Activated CD4-positive, alpha-beta memory T cell treated with anti-CD3 and anti-CD28 coated beads, Interleukin-2, amount 10 ng/mL, durations not matched to agents 7 days and 5 days (primary cell): ENCODE measurements around the gene EPHA6. TPM values are rescaled to one million over a fixed set of nuclear protein-coding genes. Genes with fewer than 3 reads are reported as not detected.

ENCODE experiments used
- CTCF ChIA-PET: fragments of 350-600 bp; sonication (Branson Sonifier 250); formaldehyde crosslinking; loops from one replicate; lab custom pipeline; 2021; ENCODE audit warnings: antibody characterized with exemption, inconsistent platforms; lab: Charles Lee
- POLR2A ChIA-PET: fragments of 350-600 bp; sonication (Branson Sonifier 250); formaldehyde crosslinking; loops from one replicate; lab custom pipeline; 2021; ENCODE audit warnings: antibody characterized with exemption; lab: Charles Lee
- DNase-seq: peaks from one replicate; pipeline ENCODE4 v3.0.0-alpha.2; 2020
- H3K27ac Mint-ChIP-seq: one replicate; pipeline ENCODE4 v1.8.0; 2021; ENCODE audit warnings: mild to moderate bottlenecking, mixed read lengths
- H3K27me3 Mint-ChIP-seq: one replicate; pipeline ENCODE4 v1.8.0; 2021; ENCODE audit warnings: mixed read lengths
- H3K36me3 Mint-ChIP-seq: one replicate; pipeline ENCODE4 v1.8.0; 2021; ENCODE audit warnings: low read depth, mixed read lengths
- H3K4me1 Mint-ChIP-seq: one replicate; pipeline ENCODE4 v1.8.0; 2021; ENCODE audit warnings: mixed read lengths
- H3K4me3 Mint-ChIP-seq: one replicate; pipeline ENCODE4 v1.8.0; 2021; ENCODE audit warnings: mild to moderate bottlenecking, mixed read lengths
- H3K9me3 Mint-ChIP-seq: one replicate; pipeline ENCODE4 v1.8.0; 2021; ENCODE audit warnings: mixed read lengths
- total RNA-seq, 2 experiments: library from RNA; stranded (reverse); gene quantifications; one replicate each; pipeline ENCODE4 v1.2.3, GENCODE V29; 2021

The EPHA6 gene
- total RNA-seq, 2 experiments from 2014 or later, result not detected

GRCh38 chr3:97306226-97306625, 491.8 kb downstream of the EPHA6 start:
- no peak for DNase-seq
- no peaks in the 10 kb centered on the region for H3K4me1 Mint-ChIP-seq
- ChIA-PET CTCF (no interaction called here), POLR2A (no interaction called here)
- H3K9me3 Mint-ChIP-seq, result no peaks in the 10 kb centered on the region
- no peak overlapping the region for H3K4me3 Mint-ChIP-seq
- H3K36me3 Mint-ChIP-seq, result no peaks in the 10 kb centered on the region
- no peak overlapping the region for H3K27ac Mint-ChIP-seq
- H3K27me3 Mint-ChIP-seq, result no peaks in the 10 kb centered on the region

DNA sequence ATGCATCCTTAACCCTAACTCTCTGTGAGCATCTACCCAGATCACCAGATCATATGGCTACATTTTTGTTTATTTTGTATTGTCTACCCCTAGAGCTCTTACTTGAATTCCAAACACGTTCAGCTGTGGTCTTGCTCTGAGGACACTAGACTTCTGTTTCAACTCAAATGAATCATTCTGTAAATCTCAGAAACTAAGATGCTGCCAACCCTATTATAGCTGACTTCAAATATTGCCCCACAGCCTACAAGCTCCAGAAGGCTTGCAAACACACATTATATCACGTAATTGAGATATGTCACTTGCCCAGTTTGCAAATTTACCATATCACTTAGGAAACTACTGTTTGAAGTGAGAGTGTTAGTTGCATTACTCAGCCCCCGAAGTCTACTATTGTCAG, 524.0 kb downstream of the EPHA6 start:
- ChIA-PET CTCF (no interaction called here), POLR2A (no interaction called here)
- Mint-ChIP-seq H3K4me3 (no peak overlapping the region), H3K9me3 (peaks cover 2% of the 10 kb centered on the region), H3K27me3 (no peaks in the 10 kb centered on the region), H3K4me1 (no peaks in the 10 kb centered on the region), H3K36me3 (no peaks in the 10 kb centered on the region), H3K27ac (no peak overlapping the region)
- DNase-seq, result no peak

GRCh38 chr3:97340940-97341339, 526.5 kb downstream of the EPHA6 start:
- Mint-ChIP-seq H3K4me1 (no peaks in the 10 kb centered on the region), H3K4me3 (no peak overlapping the region), H3K36me3 (no peaks in the 10 kb centered on the region), H3K27me3 (no peaks in the 10 kb centered on the region), H3K27ac (no peak overlapping the region), H3K9me3 (peaks cover 2% of the 10 kb centered on the region)
- CTCF ChIA-PET, result no interaction called here
- DNase-seq, result no peak
- POLR2A ChIA-PET, result no interaction called here

DNA sequence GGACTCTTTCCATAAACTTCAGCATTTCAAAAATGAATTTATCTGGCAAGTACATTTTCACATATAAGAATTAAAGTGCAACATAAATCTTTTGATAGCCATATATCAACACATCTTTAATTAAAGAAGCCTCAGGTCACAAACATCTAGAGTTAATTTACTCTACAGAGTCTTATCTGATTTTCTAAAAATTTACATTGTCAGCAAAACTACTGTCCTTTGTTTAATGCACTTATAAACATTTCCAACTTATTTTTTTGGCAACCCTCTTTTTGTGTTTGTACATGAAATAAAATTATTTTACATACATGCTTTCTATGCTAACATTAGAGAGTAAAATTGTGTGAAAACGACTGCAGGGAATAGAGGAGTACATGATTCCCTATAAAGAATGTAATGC, 533.4 kb downstream of the EPHA6 start:
- Mint-ChIP-seq H3K36me3 (no peaks in the 10 kb centered on the region), H3K9me3 (peaks cover 2% of the 10 kb centered on the region), H3K27ac (no peak overlapping the region), H3K4me3 (no peak overlapping the region), H3K4me1 (no peaks in the 10 kb centered on the region), H3K27me3 (no peaks in the 10 kb centered on the region)
- POLR2A ChIA-PET, result no interaction called here
- DNase-seq, result no peak
- CTCF ChIA-PET, result no interaction called here

- CTCF ChIA-PET, result no interaction called here
- no peaks in the 10 kb centered on the region for H3K4me1 Mint-ChIP-seq
- H3K27me3 Mint-ChIP-seq, result no peaks in the 10 kb centered on the region
- no peaks in the 10 kb centered on the region for H3K36me3 Mint-ChIP-seq
- no peak overlapping the region for H3K27ac Mint-ChIP-seq
- H3K9me3 Mint-ChIP-seq, result peaks cover 2% of the 10 kb centered on the region
- no peak overlapping the region for H3K4me3 Mint-ChIP-seq
- no peak for DNase-seq
- POLR2A ChIA-PET, result no interaction called here
Measured at GRCh38 chr3:97350971-97351370, 536.6 kb downstream of the EPHA6 start.

DNA sequence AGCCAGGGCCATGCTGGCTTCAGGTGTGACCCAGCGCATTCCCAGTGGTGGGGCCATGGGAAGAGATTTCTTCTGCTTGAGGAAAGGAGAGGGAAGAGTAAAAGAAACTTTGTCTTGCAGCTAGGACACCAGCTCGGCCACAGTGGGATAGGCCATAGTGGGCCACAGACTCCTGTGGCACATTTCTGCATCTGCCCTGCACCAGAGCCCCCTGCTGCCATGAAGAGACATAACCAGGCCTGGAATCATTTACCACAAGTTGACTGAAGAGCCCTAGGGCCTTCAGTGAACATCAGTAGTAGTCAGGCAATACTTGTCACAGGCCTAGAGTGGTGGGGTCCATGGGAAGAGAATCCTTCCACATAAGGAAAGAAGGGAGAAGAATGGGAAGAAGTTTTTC, 538.8 kb downstream of the EPHA6 start:
- Mint-ChIP-seq H3K4me3 (no peak overlapping the region), H3K9me3 (peaks cover 2% of the 10 kb centered on the region), H3K36me3 (no peaks in the 10 kb centered on the region), H3K27ac (no peak overlapping the region), H3K4me1 (no peaks in the 10 kb centered on the region), H3K27me3 (no peaks in the 10 kb centered on the region)
- POLR2A ChIA-PET, result no interaction called here
- no peak for DNase-seq
- CTCF ChIA-PET, result no interaction called here

DNA sequence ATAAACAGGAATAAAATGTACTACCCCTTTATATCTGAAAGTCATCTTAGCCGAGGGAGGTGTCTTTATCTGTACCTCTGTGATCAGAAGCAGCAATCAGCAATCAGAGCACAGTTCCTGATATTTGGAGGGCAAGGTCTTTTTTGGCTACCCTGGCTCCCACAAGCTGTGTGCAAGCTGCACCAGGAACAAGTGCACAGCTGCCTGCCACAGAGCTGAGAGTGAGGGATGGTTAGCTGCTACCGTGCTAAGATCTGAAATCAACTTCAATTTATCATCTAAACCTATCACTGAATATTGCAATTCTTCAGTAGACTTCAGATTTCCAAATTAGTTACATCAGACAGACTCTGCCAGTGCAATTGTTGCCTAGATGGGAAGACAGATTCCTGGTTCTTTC, 545.6 kb downstream of the EPHA6 start:
- Mint-ChIP-seq H3K9me3 (peaks cover 2% of the 10 kb centered on the region), H3K4me1 (no peaks in the 10 kb centered on the region), H3K36me3 (no peaks in the 10 kb centered on the region), H3K27me3 (no peaks in the 10 kb centered on the region), H3K27ac (no peak overlapping the region), H3K4me3 (no peak overlapping the region)
- DNase-seq, result no peak
- POLR2A ChIA-PET, result no interaction called here
- CTCF ChIA-PET, result no interaction called here

- H3K27ac Mint-ChIP-seq, result no peak overlapping the region
Measured at GRCh38 chr3:97360804-97361203, 546.4 kb downstream of the EPHA6 start.

GRCh38 chr3:97384583-97384982, 570.2 kb downstream of the EPHA6 start:
- no peak overlapping the region for H3K27ac Mint-ChIP-seq
- no peaks in the 10 kb centered on the region for H3K36me3 Mint-ChIP-seq
- CTCF ChIA-PET, result no interaction called here
- no peaks in the 10 kb centered on the region for H3K4me1 Mint-ChIP-seq
- no peak for DNase-seq
- no peaks in the 10 kb centered on the region for H3K27me3 Mint-ChIP-seq
- H3K9me3 Mint-ChIP-seq, result peaks cover 3% of the 10 kb centered on the region
- no peak overlapping the region for H3K4me3 Mint-ChIP-seq
- POLR2A ChIA-PET, result no interaction called here

More at GRCh38 chr3:97360804-97361203, 546.4 kb downstream of the EPHA6 start:
- peaks cover 2% of the 10 kb centered on the region for H3K9me3 Mint-ChIP-seq
- DNase-seq, result no peak
- ChIA-PET CTCF (no interaction called here), POLR2A (no interaction called here)
- no peaks in the 10 kb centered on the region for H3K4me1 Mint-ChIP-seq
- no peaks in the 10 kb centered on the region for H3K36me3 Mint-ChIP-seq
- H3K27me3 Mint-ChIP-seq, result no peaks in the 10 kb centered on the region
- H3K4me3 Mint-ChIP-seq, result no peak overlapping the region

DNA sequence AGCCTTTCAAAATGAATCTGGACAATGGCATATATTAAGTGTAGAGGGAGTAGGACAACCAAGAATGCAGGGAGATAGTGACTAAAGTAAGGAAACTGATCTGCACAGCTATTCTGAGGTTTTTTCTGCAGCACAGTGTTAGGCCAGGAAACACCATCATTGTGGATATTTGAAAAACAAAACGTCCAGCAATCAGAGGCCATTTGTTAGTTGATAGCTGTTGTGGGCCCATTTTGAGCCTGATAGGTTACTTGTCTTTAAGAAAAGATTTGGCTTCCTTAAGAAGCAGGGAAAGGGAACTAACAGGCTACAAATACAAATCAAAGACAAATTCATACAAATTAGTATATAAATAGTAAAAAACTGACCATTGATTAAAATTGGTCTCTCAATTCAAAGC, 574.4 kb downstream of the EPHA6 start:
- Mint-ChIP-seq H3K36me3 (no peaks in the 10 kb centered on the region), H3K4me3 (no peak overlapping the region), H3K4me1 (no peaks in the 10 kb centered on the region), H3K9me3 (peaks cover 3% of the 10 kb centered on the region), H3K27me3 (no peaks in the 10 kb centered on the region), H3K27ac (no peak overlapping the region)
- no peak for DNase-seq
- ChIA-PET POLR2A (no interaction called here), CTCF (no interaction called here)

- Mint-ChIP-seq H3K27ac (no peak overlapping the region), H3K36me3 (no peaks in the 10 kb centered on the region), H3K4me1 (no peaks in the 10 kb centered on the region), H3K9me3 (peaks cover 3% of the 10 kb centered on the region), H3K27me3 (no peaks in the 10 kb centered on the region), H3K4me3 (no peak overlapping the region)
- ChIA-PET POLR2A (no interaction called here), CTCF (no interaction called here)
- no peak for DNase-seq
Measured at GRCh38 chr3:97389936-97390335, 575.5 kb downstream of the EPHA6 start.

DNA sequence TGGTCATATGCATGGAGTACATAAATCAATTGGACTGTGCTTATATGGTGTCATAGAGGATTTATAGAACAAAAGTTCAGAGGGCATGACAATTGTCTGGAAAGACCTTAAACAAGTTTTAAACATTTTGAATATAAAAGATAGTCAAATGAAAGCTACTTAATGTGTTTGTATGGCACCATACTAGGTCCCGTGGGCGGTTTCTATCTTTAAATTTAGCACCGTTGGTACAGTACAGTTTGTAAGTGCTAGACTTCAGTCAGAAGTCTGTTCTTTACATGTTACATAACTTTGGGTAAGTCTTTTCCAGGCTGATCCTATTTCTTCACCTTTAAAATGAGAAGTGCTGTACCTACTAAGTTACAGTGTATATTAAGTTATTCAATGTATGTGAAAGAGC, 576.8 kb downstream of the EPHA6 start:
- DNase-seq, result no peak
- Mint-ChIP-seq H3K27ac (no peak overlapping the region), H3K36me3 (no peaks in the 10 kb centered on the region), H3K9me3 (peaks cover 3% of the 10 kb centered on the region), H3K27me3 (no peaks in the 10 kb centered on the region), H3K4me1 (no peaks in the 10 kb centered on the region), H3K4me3 (no peak overlapping the region)
- ChIA-PET POLR2A (interaction anchor here (0.6 kb wide), 1 partner anchor 518 kb away, joined by 3 read pairs; no protein-coding TSS in a partner anchor), CTCF (no interaction called here)

DNA sequence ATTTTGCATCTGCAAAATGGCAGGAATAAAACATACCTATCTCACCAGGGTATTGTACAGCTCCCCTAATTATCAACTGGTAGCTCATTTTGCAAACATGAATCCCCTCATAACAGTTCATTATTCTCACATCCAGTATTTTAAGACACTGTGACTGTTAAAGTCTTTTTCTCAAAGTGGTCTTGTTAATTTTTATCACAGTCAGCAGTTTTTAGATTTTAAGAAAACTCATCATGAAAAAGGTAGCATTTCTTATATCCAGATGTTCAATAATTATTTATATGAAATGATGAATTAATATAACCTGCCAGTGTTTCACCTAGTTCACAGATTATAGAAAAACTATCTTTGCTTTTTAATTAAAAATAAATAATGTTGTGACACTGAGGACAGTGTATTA, 595.2 kb downstream of the EPHA6 start:
- DNase-seq, result no peak
- POLR2A ChIA-PET, result no interaction called here
- Mint-ChIP-seq H3K27me3 (no peaks in the 10 kb centered on the region), H3K36me3 (no peaks in the 10 kb centered on the region), H3K4me1 (no peaks in the 10 kb centered on the region), H3K4me3 (no peak overlapping the region), H3K27ac (no peak overlapping the region), H3K9me3 (no peaks in the 10 kb centered on the region)
- CTCF ChIA-PET, result no interaction called here

GRCh38 chr3:97421565-97421964, 607.2 kb downstream of the EPHA6 start:
- no peak overlapping the region for H3K4me3 Mint-ChIP-seq
- POLR2A ChIA-PET, result no interaction called here
- DNase-seq, result no peak
- H3K27ac Mint-ChIP-seq, result no peak overlapping the region
- H3K4me1 Mint-ChIP-seq, result no peaks in the 10 kb centered on the region
- CTCF ChIA-PET, result no interaction called here
- no peaks in the 10 kb centered on the region for H3K36me3 Mint-ChIP-seq
- peaks cover 3% of the 10 kb centered on the region for H3K9me3 Mint-ChIP-seq
- no peaks in the 10 kb centered on the region for H3K27me3 Mint-ChIP-seq
